HG03135 (cell line): ENCODE measurements around the gene PRXL2B.
"Not testable (repeated sequence)": the region's sequence is repeated elsewhere in the genome, so short reads cannot be mapped to it uniquely, and the experiment has no call there.

Experiments
- ATAC-seq: cut with Tn5 transposase; IDR thresholded peaks from one replicate; pipeline ENCODE4 v1.9.1; 2021; ENCODE audit warnings: mild to moderate bottlenecking, moderate library complexity; ENCODE audit not compliant: unreplicated experiment

Gene PRXL2B

GRCh38 chr1:2586154-2587070 lies at the start of gene PRXL2B:
TSS of gene PRXL2B (plus strand) at chr1:2586777. CDS start at chr1:2586886, 109 bp downstream.
- peak; percentile 53 for ATAC-seq

GRCh38 chr1:2537784-2538115 lies 48.8 kb upstream of the PRXL2B start:
- no peak for ATAC-seq

- no peak for ATAC-seq
These were observed 48.2 kb upstream of the PRXL2B start for GRCh38 chr1:2538376-2538775.

- ATAC-seq, result no peak
These were observed 47.7 kb upstream of the PRXL2B start for GRCh38 chr1:2538872-2539271.

GRCh38 chr1:2539312-2539907 lies 47.2 kb upstream of the PRXL2B start:
- ATAC-seq, result no peak

GRCh38 chr1:2540816-2541492 lies 45.6 kb upstream of the PRXL2B start:
- no peak for ATAC-seq

GRCh38 chr1:2541619-2542245 lies 44.8 kb upstream of the PRXL2B start:
- no peak for ATAC-seq

- no peak for ATAC-seq
These were observed 44.2 kb upstream of the PRXL2B start for GRCh38 chr1:2542246-2542915.

GRCh38 chr1:2543543-2544092 lies 43.0 kb upstream of the PRXL2B start:
- no peak for ATAC-seq

- no peak for ATAC-seq
These were observed 42.3 kb upstream of the PRXL2B start for GRCh38 chr1:2544093-2544874.

- ATAC-seq, result no peak
These were observed 41.5 kb upstream of the PRXL2B start for GRCh38 chr1:2544875-2545640.

- ATAC-seq, result peak; percentile 27
These were observed 40.6 kb upstream of the PRXL2B start for GRCh38 chr1:2545754-2546514.

- peak; percentile 36 for ATAC-seq
These were observed 39.9 kb upstream of the PRXL2B start for GRCh38 chr1:2546515-2547209.

- ATAC-seq, result peak; percentile 0
These were observed 39.1 kb upstream of the PRXL2B start for GRCh38 chr1:2547210-2548067.

GRCh38 chr1:2548068-2548589 lies 38.4 kb upstream of the PRXL2B start:
- ATAC-seq, result no peak

- ATAC-seq, result not testable (repeated sequence)
These were observed 37.1 kb upstream of the PRXL2B start for GRCh38 chr1:2549367-2550029.
